ENCODE measurements around the gene SIGLECL1.

DNA sequence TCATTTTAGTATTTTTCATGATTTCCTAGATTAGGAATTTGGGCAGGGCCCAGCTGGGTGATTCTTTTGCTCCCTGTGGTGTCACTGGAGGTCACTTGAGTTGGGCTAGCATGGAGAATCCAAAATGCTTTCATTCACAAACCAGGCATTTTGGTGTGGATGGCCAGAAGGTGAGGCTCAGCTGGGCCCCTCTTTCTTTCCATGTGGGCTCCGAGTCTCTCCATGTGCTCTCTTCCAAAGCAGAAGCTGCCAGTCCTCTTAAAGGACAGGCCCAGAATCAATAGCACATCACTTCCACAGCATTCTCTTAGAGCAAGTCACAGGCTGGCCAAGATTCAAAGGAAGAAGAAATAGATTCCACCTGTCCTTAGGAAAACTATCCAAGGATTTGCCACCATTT, 38.8 kb downstream of the SIGLECL1 start:
- TF ChIP-seq TAF1 (IDR thresholded peaks at IDR 0.05; ENCODE audit: borderline replicate concordance, insufficient read depth, low read length) (no peak), POLR2AphosphoS5 (IDR thresholded peaks at IDR 0.05; ENCODE audit: low read depth, low read length) (no peak)
- TF ChIP-seq, protein P1, sequence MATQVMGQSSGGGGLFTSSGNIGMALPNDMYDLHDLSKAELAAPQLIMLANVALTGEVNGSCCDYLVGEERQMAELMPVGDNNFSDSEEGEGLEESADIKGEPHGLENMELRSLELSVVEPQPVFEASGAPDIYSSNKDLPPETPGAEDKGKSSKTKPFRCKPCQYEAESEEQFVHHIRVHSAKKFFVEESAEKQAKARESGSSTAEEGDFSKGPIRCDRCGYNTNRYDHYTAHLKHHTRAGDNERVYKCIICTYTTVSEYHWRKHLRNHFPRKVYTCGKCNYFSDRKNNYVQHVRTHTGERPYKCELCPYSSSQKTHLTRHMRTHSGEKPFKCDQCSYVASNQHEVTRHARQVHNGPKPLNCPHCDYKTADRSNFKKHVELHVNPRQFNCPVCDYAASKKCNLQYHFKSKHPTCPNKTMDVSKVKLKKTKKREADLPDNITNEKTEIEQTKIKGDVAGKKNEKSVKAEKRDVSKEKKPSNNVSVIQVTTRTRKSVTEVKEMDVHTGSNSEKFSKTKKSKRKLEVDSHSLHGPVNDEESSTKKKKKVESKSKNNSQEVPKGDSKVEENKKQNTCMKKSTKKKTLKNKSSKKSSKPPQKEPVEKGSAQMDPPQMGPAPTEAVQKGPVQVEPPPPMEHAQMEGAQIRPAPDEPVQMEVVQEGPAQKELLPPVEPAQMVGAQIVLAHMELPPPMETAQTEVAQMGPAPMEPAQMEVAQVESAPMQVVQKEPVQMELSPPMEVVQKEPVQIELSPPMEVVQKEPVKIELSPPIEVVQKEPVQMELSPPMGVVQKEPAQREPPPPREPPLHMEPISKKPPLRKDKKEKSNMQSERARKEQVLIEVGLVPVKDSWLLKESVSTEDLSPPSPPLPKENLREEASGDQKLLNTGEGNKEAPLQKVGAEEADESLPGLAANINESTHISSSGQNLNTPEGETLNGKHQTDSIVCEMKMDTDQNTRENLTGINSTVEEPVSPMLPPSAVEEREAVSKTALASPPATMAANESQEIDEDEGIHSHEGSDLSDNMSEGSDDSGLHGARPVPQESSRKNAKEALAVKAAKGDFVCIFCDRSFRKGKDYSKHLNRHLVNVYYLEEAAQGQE (IDR thresholded peaks at IDR 0.05; ENCODE audit: insufficient read depth in 1 of 2, low read depth in 2 of 2, low read length in 2 of 2) = no peak
